AG10803 (cell line): ENCODE results near the gene USP8.
"Not testable (repeated sequence)": the region's sequence is repeated elsewhere in the genome, so short reads cannot be mapped to it uniquely, and the experiment has no call there.

Experiments used
- DNase-seq: peaks from one replicate; pipeline ENCODE4 v3.0.0; 2010; ENCODE audit warnings: low read depth
- H3K4me3 ChIP-seq: 2 replicates; pipeline ENCODE4 v1.5.1; 2011; ENCODE audit warnings: mild to moderate bottlenecking, low read length, control low read depth
- TF ChIP-seq, protein P1 (sequence below): conservative IDR thresholded peaks from 2 replicates; pipeline ENCODE4 v1.5.1; 2011; ENCODE audit warnings: mild to moderate bottlenecking, low read length, control low read depth, inconsistent platforms

USP8 gene

DNA sequence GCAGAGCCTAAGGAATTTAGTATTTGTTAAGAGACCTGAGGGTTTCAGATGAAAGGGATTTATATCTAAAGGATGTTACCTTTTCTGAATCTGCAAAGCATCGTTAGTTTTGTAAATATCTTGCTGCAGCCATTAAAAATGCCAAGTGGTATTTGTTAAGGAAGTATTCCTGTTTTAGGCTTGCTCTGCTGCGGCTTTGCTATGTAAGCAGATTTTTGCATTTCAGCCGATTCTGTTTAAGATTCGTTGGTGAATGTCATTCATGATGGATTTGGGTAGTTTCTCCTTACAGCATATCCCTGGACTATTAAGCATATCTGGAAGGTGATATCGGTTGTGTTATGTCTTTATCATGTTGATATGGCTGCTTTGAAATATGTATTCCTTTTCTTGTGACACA is 1.0 kb downstream of the USP8 start:
- TF ChIP-seq, protein P1, sequence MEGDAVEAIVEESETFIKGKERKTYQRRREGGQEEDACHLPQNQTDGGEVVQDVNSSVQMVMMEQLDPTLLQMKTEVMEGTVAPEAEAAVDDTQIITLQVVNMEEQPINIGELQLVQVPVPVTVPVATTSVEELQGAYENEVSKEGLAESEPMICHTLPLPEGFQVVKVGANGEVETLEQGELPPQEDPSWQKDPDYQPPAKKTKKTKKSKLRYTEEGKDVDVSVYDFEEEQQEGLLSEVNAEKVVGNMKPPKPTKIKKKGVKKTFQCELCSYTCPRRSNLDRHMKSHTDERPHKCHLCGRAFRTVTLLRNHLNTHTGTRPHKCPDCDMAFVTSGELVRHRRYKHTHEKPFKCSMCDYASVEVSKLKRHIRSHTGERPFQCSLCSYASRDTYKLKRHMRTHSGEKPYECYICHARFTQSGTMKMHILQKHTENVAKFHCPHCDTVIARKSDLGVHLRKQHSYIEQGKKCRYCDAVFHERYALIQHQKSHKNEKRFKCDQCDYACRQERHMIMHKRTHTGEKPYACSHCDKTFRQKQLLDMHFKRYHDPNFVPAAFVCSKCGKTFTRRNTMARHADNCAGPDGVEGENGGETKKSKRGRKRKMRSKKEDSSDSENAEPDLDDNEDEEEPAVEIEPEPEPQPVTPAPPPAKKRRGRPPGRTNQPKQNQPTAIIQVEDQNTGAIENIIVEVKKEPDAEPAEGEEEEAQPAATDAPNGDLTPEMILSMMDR: no peak

DNA sequence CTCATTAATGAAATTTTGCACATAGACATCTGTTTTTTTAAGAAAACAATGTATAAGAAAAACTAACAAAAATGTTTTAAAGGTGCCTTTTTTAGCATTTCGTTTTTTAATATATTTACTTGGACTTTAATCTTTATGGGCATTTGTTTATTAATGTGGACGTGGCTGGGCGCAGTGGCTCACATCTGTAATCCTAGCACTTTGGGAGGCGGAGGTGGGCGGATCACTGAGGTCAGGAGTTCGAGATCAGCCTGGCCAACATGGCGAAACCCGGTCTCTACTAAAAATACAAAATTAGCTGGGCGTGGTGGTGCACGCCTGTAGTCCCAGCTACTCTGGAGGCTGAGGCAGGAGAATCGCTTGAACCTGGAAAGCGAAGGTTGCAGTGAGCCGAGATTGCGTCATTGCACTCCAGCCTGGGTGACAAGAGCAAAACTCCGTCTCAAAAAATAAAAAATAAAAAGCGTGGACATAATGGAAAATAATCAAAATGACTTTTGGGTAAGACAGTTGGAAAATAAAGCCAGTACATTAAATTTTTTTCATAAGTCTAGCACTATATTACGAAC is 1.6 kb downstream of the USP8 start:
- H3K4me3 ChIP-seq: peak overlapping the region; percentile 98

More for the DNA sequence above, 1.0 kb downstream of the USP8 start:
- H3K4me3 ChIP-seq: peak overlapping the region; percentile 98
- peak; percentile 9 for DNase-seq

DNA sequence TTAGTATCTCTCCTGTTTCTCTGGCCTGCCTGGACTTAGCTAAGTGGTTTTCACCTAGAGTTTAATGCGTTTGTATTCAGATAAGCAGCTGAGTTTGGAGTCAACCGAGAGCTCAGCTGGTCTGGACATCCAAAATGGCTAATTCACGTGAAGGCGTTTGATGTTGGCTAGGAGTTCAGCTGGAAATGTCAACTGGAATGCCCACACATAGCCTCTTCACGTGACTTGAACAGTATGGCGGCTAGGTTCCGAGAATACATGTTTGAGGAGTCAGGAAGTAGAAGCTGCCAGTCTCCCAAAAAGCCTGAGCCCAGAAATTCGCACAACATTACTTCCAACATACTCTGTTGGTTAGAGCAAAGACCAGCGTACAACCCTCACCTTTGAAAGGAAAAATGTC is 2.2 kb downstream of the USP8 start:
- TF ChIP-seq, protein P1: no peak
- H3K4me3 ChIP-seq: no peak overlapping the region
- no peak for DNase-seq

More for the DNA sequence above, 1.6 kb downstream of the USP8 start:
- not testable (repeated sequence) for DNase-seq

DNA sequence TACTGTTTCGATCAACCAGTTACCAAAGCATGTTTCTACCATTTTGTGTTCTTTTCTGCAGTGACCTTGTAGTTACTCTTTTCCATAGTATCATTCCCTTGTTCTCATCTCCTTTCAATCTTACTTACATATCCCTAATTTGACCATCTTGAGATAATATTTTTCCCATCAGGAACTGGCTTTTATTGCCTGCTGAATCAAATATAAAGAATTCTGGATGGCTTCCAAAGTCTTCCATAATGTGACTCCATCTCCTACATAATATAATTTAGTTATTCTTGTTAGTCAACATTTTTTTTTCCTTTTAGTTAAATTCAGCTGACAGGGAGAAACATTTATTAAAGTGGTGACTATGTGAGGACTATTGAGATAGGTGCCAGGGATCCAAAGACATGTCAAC is 7.0 kb downstream of the USP8 start:
- no peak overlapping the region for H3K4me3 ChIP-seq
- peak; percentile 31 for DNase-seq
- TF ChIP-seq, protein P1: no peak

DNA sequence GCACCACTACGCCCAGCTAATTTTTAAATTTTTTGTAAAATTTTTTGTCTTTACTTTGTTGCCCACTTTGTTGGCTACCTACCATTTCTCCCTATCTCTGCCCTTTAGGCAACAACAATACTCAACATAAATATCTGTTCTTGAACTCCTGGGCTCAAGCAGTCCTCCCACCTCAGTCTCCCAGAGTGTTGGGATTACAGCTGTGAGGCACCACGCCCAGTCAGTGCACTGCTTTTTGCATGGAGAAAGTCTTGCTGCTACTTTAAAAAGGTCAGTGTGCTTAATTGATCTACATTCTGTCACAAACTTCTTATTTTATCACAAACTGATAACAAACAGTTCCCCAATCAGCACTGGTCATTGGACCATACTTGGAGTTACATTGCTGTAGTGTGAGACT is 8.0 kb downstream of the USP8 start:
- TF ChIP-seq, protein P1: no peak
- DNase-seq: no peak
- no peak overlapping the region for H3K4me3 ChIP-seq

DNA sequence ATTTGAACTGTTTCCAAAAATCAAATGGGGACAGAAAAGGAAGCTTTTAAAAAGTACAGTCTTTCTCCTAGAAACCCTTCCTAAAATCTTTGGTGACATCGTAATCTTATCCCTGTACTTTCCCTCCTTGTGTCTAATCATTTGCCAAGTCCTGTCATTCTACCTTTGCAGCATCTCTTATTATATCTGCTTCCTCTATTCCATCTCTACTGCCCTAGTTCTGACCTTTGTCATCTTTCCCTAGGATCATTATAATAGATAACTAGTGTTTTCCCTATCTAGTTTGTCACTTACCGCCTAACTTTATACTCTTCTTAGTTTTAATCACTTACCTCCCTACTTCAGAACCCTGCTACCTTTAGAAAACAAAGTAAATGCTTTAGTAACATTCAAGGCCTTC is 11.6 kb downstream of the USP8 start:
- DNase-seq: no peak
- TF ChIP-seq, protein P1: no peak
- no peak overlapping the region for H3K4me3 ChIP-seq

DNA sequence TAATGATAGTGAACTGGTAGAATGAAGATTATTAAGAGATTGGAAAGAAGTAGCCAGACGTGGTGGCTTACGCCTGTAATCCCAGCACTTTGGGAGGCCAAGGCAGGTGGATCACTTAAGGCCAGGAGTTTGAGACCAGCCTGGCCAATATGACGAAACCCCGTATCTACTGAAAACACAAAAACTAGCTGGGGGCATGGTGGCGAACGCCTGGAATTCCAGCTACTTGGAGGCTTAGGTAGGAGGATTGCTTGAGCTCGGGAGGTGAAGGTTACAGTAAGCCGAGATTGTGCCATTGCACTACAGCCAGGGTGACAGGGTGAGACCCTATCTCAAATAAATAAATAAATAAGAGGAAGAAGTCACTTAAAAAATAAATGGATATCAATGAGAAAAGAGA is 14.0 kb downstream of the USP8 start:
- TF ChIP-seq, protein P1: no peak
- H3K4me3 ChIP-seq: no peak overlapping the region
- DNase-seq: no peak

DNA sequence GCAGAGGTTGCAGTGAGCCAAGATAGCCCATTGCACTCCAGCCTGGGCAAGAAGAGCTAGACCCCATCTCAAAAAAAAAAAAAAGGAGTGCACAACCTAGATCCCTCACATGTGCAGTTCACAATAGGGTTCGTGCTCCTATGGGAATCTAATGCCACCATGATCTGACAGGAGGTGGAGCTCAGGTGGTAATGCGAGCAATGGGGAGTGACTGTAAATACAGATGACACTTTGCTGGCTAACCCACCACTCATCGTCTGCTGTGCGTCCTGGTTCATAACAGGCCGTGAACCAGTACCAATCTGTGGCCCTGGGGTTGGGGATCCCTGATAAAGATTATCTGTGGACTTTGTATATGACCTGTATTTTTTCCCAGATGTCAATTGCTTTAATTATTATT is 16.7 kb downstream of the USP8 start:
- TF ChIP-seq, protein P1: no peak
- no peak overlapping the region for H3K4me3 ChIP-seq
- no peak for DNase-seq
